ENCODE results near the gene SMAD1. TPM values are rescaled to one million over a fixed set of nuclear protein-coding genes. Genes with fewer than 3 reads are reported as not detected.

SMAD1 gene
- total RNA-seq, 1 donor from 2014 or later, result 15.3 TPM

Other genes with a start within 250 kb of the SMAD1 start
- 20.7 TPM for gene MMAA, start 137.5 kb downstream of the SMAD1 start, total RNA-seq
- gene C4orf51, start 198.3 kb downstream of the SMAD1 start, total RNA-seq, result not detected

Measured in left lobe of liver (tissue), 1 donor.